Dermis lymphatic vessel endothelial cell (primary cell): ENCODE data around the gene AKR7A2. TPM values are rescaled to one million over a fixed set of nuclear protein-coding genes. Genes with fewer than 3 reads are reported as not detected.

ENCODE experiments used
- total RNA-seq: library from RNA; depleted of rRNA; stranded (reverse); fragments of >200 nt; gene quantifications from 2 replicates; pipeline ENCODE4 v1.2.1, GENCODE V29; 2014

AKR7A2 gene
- 49.8 and 49.9 TPM in 2 replicates for total RNA-seq

DNA sequence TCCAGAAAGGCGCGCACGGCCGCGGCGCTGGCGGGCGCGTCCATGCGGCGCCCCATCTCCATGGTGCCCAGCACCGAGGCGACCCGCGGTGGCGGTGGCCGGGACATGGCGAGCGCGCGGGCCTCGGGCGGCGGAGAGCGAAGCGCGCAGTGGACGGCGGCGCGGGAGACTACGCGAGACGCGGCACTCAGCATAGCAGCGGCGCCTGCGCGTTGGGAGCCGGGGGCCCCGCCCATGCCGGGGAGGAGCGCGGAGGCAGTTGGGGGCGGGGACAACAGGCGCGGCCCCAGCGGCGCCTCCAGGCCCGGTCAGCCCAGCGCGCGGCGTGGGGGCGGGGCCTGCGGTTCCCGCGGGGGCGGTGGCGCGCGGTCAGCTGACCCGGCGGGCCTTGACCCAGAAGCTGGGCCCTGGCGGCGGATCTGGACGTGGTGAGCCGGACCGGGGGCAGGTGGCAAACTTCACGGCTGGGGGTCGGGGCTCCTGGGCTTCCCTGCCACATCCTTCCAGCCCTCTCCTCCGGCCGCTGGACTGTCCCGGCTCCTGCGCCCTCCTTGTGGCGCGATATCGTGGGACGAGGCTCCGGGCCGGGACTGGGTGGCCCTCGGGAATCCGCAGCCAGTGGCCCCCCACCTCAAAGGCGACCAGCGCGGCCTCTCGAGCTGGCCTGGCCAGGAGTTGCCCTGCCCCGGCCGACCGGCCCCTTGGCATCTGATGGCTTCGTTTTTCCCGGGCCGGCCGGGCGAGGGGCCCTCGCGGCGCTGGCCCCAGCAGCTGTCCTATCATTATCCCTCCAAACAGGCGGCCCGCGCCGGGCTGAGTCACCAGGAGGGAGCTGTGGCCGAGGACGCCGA lies at the start of gene AKR7A2, which contains the start of gene SLC66A1:
TSS of gene AKR7A2 (minus strand) at position 214 of the 851 bp plus-strand sequence. CDS start at position 194, 20 bp downstream.
TSS of gene SLC66A1 (plus strand) at position 396 of the 851 bp plus-strand sequence. CDS start 5,352 bp downstream, outside the sequence.

DNA sequence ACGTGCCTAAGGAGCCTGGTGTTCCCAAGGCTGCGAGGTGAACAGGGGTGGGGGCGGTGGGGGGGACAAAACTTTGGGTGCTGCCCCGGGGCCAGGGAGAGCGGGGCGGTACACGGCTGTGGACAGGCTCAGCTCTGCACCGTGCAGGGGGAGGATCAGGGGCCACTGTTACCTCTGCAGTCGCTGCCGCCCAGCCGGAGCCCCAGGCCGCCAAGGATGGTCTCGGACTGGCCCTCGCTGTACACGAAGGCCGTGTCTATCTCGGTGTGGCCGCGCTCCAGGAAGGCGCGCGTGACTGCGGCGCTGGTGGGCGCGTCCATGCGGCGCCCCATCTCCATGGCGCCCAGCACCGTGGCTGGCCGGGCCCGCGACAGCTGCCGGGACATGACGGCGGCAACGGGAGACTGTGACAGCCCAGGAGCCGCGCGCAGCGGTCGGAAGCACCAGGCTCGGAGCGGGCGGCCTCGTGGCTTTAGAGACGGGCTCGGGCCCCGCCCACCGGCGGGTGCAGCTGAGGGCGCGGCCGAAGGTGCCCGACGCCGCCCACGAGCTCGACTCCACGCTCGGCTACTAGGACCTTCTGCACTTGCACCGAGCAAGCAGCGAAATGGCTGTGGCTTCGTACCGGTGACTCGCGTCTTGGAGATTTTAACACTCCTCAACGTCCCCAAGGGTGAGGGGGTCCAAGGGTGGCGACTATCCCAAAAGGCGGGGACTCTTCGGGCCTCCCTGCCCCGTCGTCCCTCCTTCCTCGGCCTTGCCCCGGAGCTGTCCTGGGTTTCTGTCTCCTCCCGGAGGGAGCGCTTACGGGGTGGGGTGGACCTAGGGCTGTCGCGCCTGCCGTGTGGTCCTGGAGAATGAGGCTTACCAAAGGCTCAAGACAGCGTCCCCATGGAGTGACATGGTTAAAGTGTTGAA lies 23.4 kb downstream of the AKR7A2 start, which contains the start of gene AKR7A3:
TSS of gene AKR7A3 (minus strand) at position 447 of the 918 bp plus-strand sequence. CDS start at position 386, 61 bp downstream.

Other genes with a start within 250 kb of the AKR7A2 start
- gene UBR4, start 101.9 kb downstream of the AKR7A2 start, total RNA-seq: 83.4 and 86.1 TPM in 2 replicates
- gene EMC1, start 60.6 kb downstream of the AKR7A2 start, total RNA-seq: 29.5 and 31.5 TPM in 2 replicates
- 13.4 and 19.0 TPM in 2 replicates for gene MRTO4, start 60.3 kb downstream of the AKR7A2 start, total RNA-seq
- 0.09 and 0.11 TPM in 2 replicates for gene AKR7A3, start 23.4 kb downstream of the AKR7A2 start, total RNA-seq
- 11.2 and 11.5 TPM in 2 replicates for gene SLC66A1, start 182 bp upstream of the AKR7A2 start, total RNA-seq
- 192 and 194 TPM in 2 replicates for gene CAPZB, start 173.4 kb upstream of the AKR7A2 start, total RNA-seq